UCSD-AML1 (cell line): Measurements from ENCODE around the gene ZNF618.
"Not testable (repeated sequence)": the region's sequence is repeated elsewhere in the genome, so short reads cannot be mapped to it uniquely, and the experiment has no call there.

Experiments used
- DNase-seq: peaks from one replicate; lab custom pipeline; 2025; ENCODE audit not compliant: unreplicated experiment; lab: John Stamatoyannopoulos, UW

ZNF618 gene

DNA sequence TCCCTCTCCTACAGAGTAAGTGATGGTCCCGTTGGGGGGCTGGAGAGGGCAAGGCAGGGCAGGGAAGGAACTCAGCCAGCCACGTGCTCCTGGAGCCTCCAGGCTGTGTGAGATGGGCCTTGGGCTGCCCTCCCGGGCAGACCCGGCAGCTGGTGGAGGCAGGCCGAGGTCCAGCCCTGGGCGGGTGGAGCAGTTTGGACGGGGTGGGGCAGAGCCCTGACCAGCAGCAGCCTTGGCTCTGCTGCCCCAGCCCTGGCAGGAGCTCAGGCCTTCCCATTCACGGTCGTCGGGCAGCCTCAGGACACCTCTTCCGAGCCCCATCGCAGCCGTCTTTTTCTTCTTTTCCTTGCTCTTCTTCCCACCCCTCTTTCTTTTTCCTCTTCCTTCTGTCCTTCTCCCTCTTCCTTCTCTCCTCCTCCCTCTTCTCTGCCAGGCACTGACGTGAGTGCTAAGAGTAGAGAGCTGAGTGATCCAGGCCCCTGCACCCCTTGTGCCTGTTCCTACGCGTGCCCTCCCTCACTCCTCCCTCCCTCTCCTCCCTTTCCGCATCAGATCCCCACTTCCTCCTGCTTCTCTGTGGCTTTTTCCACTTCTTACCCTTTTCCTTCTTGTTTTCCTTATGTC lies 159.2 kb downstream of the ZNF618 start:
- no peak for DNase-seq

GRCh38 chr9:114035845-114036801 lies 160.0 kb downstream of the ZNF618 start:
- DNase-seq, result no peak

- DNase-seq, result no peak
Observed at GRCh38 chr9:114037249-114037648, 161.1 kb downstream of the ZNF618 start.

DNA sequence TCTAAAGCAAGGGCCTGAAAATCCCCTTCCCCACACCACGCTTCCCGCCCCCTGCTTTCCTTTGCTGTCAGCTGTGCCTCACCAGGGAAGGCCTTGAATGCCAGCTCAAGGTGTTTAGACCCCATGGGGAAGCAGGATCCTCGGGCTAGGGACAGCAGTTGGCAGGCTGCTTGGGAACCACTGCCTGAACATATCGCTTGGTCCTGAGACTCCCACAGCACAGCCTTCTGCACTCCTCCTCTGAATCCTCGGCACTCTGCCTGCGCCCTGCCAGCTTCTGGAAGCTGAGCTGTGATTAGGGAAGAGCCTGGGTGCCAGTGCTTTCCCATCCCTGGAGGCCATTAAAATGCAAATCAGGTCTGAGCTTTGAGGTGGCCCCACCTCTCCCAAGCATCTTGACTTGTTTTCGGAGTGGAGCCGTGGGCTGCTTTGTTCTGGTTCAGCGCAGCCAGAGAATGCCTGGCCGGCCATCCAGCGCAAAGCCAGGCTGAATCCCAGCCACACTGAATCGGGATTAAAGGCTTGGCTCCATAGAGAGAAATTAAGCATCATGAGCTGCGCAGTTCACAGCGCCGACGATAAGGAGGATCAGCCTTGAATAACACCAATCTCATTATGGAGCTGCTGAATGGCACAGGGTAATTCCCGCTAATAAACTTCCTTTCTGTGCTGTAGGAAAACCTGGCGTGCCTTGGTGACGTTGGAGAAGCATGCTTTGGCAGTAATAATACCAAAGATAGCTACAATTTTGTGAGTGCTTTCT lies 162.0 kb downstream of the ZNF618 start:
- DNase-seq, result no peak

DNA sequence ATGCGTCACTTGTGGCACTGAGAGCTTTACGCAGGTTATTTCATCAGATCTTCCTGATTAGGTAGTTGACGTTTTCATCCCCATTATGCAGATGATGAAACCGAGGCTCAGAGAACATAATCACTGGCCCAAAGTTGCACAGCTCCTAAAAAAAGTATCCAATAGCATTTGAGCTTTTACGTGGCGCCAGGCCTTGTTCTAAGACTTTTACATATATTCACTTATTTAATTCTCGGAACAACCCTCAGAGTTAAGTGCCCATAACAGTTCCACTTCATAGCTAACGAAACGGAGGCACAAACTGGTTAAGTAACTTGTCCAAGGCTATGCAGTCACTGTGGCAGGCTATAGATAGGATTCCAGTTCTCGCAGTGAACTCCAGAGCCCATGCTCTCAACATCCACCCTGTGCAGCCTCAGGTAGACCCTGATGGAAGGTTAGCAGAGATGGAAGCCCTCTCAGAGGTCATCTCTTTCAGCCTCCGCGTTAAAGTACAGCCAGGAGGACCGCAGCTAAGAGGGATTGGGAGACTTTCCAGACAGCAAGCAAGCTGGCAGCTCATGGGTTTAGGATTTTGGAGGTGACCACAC lies 162.7 kb downstream of the ZNF618 start:
- DNase-seq, result no peak

DNA sequence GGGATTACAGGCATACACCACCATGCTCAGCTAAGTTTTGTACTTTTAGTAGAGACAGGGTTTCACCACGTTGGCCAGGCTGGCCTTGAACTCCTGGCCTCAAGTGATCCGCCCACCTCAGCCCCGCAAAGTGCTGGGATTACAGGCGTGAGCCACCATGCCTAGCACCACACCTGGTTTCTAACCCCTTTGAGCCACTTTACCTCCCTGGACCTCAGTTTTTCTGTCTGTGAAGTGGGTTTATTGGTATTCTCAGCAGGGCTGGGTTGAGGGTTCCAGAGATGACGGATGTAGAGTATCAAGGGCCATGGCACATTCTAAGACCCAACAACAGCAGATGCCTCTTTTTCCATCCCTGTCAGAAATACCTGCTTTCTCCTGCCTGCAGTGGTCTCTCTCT lies 163.4 kb downstream of the ZNF618 start:
- DNase-seq, result no peak

- DNase-seq, result not testable (repeated sequence)
Observed at GRCh38 chr9:114043660-114044059, 167.6 kb downstream of the ZNF618 start.

DNA sequence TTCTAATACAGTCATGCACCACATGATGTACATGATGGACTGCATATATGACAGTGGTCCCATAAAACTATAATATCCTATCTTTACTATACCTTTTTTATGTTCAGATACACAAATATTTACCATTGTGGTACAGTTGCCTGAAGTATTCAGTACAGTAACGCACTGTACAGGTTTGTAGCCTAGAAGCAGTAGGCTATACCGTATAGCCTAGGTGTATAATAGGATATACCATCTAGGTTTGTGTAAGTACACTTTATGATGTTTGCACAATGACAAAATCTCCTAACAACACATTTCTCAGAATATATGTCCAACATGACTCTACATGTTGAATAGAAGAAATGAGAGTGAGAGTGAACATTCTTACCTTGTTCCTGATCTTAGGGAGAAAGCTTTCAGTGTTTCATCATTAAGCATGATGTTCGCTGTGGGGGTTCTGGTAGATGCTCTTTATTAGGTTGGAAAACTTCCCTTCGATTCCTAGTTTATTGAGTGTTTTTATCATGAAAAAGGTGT lies 170.2 kb downstream of the ZNF618 start:
- no peak for DNase-seq

GRCh38 chr9:114046875-114047274 lies 170.8 kb downstream of the ZNF618 start:
- no peak for DNase-seq

- no peak for DNase-seq
Observed at GRCh38 chr9:114047717-114048116, 171.6 kb downstream of the ZNF618 start.

GRCh38 chr9:114048533-114049415 lies 172.7 kb downstream of the ZNF618 start:
- no peak for DNase-seq

- no peak for DNase-seq
Observed at GRCh38 chr9:114049441-114050225, 173.5 kb downstream of the ZNF618 start.

DNA sequence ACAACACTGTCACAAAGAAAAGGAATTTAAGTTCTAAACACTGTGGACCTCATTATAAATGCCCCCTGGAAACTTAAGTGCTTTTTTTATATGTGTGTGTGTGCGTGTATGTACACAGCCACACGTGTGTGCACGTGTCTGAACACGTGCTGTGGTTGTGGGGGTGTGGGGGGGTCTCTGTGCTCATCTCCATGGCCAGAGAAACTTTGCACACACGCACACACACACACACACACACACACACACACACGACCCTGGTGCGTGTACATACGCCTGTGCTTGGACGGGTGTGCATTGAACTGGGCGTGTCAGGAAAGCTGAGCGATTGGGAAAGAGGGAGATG lies 174.1 kb downstream of the ZNF618 start:
- no peak for DNase-seq

GRCh38 chr9:114050646-114051045 lies 174.5 kb downstream of the ZNF618 start:
- no peak for DNase-seq

GRCh38 chr9:114051281-114051680 lies 175.2 kb downstream of the ZNF618 start:
- no peak for DNase-seq

DNA sequence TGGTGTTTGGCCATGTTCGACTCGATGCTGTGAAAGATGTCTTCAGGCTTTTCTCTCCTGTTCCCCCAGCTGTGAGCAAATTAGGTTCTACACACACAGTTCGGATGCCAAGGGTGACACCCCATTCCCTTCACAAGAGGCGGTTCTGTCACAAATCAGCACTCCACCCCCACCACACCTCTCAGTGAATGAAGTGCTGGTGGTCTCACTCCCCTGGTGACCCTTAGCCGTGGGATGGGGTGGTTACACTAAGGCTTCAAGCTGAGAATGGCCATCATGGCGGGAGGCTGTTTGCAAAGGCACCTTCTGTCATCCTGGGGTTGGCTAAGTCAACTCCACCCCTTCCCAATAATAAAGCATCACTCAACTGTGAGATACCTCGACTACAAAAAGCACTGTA lies 175.6 kb downstream of the ZNF618 start:
- no peak for DNase-seq

DNA sequence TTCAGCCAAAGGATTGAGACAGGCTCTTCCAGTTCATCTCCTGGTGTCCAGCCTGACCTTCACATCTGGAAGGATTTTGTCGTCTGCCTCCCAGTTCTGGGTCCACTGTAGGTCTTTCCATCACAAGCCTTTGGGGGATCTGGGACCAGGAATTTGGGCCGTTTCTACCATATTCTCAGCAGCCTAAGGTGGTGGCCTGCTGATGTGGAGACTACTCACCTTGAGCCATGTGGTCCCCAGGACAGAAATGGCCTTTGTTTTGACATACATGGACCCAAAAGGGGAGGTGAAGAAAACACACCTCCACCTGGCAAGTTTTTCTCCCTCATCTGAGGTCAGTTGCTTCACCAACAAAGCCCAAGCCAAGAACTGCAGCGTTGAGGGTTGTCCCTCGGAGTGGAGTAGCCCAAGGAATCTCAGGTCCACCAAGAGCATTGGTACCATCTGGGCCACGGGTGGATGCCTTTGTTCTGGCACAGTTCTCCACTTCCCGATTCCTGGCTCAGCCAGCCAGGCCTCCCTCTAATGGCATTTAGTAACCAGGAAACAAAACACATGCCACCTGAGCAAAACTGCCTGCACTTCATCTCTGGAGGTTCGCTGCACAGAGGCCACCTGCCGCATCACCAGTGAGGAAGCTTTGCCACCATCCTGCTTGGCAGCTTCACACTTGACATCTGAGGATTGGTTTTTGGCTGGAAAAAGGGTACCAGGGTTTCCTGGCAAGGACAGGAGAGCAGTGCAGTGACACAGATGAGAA lies 177.3 kb downstream of the ZNF618 start:
- no peak for DNase-seq

GRCh38 chr9:114054191-114054690 lies 178.1 kb downstream of the ZNF618 start:
- no peak for DNase-seq
